Psoas muscle (tissue), 8 donors: ENCODE data around the gene KLRF1. TPM values are rescaled to one million over a fixed set of nuclear protein-coding genes. Genes with fewer than 3 reads are reported as not detected.

Experiments used
- ATAC-seq, 4 donors: fragments of 200-7000 bp; cut with Tn5 transposase; one replicate each; pipeline ENCODE4 v1.9.1; 2020; ENCODE audit warnings: moderate library complexity in 3 of 4, mild to moderate bottlenecking in 2 of 4
- DNase-seq, 2 donors: peaks; one replicate each; pipeline ENCODE4 v3.0.0-alpha.2; 2020
- H3K27ac ChIP-seq: fragments of 200-600 bp; one replicate; pipeline ENCODE4 v1.8.0; 2022
- H3K27me3 ChIP-seq, 3 donors: fragments of 200-600 bp in 1 of 3; one replicate each; pipeline versions ENCODE4 v1.6.1 to v1.8.0; 2013 to 2022; ENCODE audit warnings: low read length in 2 of 3, mild to moderate bottlenecking in 2 of 3, moderate library complexity in 1 of 3; ENCODE audit not compliant: insufficient read depth in 3 of 3
- H3K36me3 ChIP-seq, 2 donors: fragments of 200-600 bp in 1 of 2; one replicate each; pipeline versions ENCODE4 v1.6.1 to v1.8.0; 2013 to 2022; ENCODE audit warnings: low read depth in 1 of 2, mild to moderate bottlenecking in 1 of 2, moderate library complexity in 1 of 2; ENCODE audit not compliant: insufficient read depth in 1 of 2
- H3K4me1 ChIP-seq: fragments of 200-600 bp; one replicate; pipeline ENCODE4 v1.8.0; 2022
- H3K4me3 ChIP-seq: fragments of 200-600 bp; one replicate; pipeline ENCODE4 v1.8.0; 2022; ENCODE audit warnings: mild to moderate bottlenecking
- H3K9me3 ChIP-seq: fragments of 200-600 bp; one replicate; pipeline ENCODE4 v1.8.0; 2022
- CTCF ChIP-seq: fragments of 200-600 bp; IDR thresholded peaks from one replicate; pipeline ENCODE4 v1.8.0; 2022; ENCODE audit warnings: antibody characterized with exemption
- WGBS, 3 donors: extraction: QIAGEN DNeasy Blood & Tissue Kit; methylation state at CpG; one replicate each; pipeline versions ENCODE4 v1.1.6 to v1.1.7; 2013; 5-methylcytosine and 5-hydroxymethylcytosine counted together
- intact Hi-C, 2 donors: fragments of 100-400 bp; cut with DNase I; formaldehyde crosslinking; loops; one replicate each; pipeline versions ENCODE4 v1.11.0 to v1.14.2; 2022
- polyA plus RNA-seq, 3 donors: library from polyadenylated mRNA; stranded (reverse); fragments of 200-250 nt; gene quantifications; one replicate each; pipeline ENCODE4 v1.2.3, GENCODE V29; 2013
- total RNA-seq, 4 donors: library from RNA; stranded (reverse); fragmentation: NEBNext Ultra II Directional in 2 of 4; extraction: Animal tissue kit (Norgen Biotek cat#: 25700) in 2 of 4; gene quantifications; one replicate each; pipeline versions ENCODE4 v1.2.1 to v1.2.4, GENCODE V29; 2021 to 2023
- donor health status: healthy with polysubstance abuse.
- donor health status: DM: no; HTN: no; CAD: no; lungs with moderate emphysema.
- donor health status: Bipolar disorder and iron deficiency.
- donor health status: healthy.
- donor health status: DM: yes; HTN: yes; CAD: no.
- donor health status: DM: no; HTN: no; CAD: no.
- donor health status: DM: no; HTN: no; CAD: no.
- donor health status: DM: yes; HTN: yes; CAD: no.

The KLRF1 gene
- total and polyA plus RNA-seq, 7 donors = 0.09 to 0.49 (median 0.14) TPM; not detected in 3

DNA sequence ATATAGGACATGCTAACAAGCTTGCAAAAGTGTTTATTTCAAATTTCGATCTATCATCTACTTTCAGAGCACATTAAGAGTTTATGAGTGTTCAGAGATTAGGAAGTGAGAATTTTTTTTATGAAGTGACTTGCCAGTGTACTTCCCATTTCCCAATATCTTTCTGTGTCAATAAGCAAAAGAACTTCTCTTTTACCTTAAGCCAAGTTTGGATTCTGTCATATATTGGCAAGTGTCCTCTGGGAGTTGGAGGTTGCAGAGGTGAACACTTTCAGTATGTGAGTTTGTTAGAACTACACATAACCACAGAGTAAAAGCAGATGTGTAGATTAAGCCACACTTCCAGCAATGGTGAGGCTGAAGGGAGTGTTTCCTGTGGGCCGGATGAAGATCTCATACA lies 16.6 kb upstream of the KLRF1 start:
- no peaks in the 10 kb centered on the region for H3K27me3 ChIP-seq
- no peak for ATAC-seq
- H3K36me3 ChIP-seq = no peaks in the 10 kb centered on the region
- H3K27ac ChIP-seq = no peak overlapping the region
- 67 to 76% (median 76%) methylated on average over 2 of the region's 2 CpGs for WGBS, 3 donors
- intact Hi-C loops = loop anchor here (5.0 to 10.0 kb wide), 2 partner anchors 114 to 117 kb away; no protein-coding TSS in a partner anchor
- H3K4me1 ChIP-seq = peaks cover 7% of the 10 kb centered on the region
- DNase-seq = no peak
- H3K4me3 ChIP-seq = no peak overlapping the region
- TF ChIP-seq CTCF = no peak
- H3K9me3 ChIP-seq = no peaks in the 10 kb centered on the region

GRCh38 chr12:9811621-9812020 lies 15.7 kb upstream of the KLRF1 start:
- Histone ChIP-seq H3K4me3 (no peak overlapping the region), H3K36me3 (no peaks in the 10 kb centered on the region), H3K27ac (no peak overlapping the region), H3K4me1 (no peaks in the 10 kb centered on the region), H3K9me3 (no peaks in the 10 kb centered on the region), H3K27me3 (no peaks in the 10 kb centered on the region)
- intact Hi-C loops = loop anchor here (5.0 to 10.0 kb wide), 2 partner anchors 113 to 116 kb away; no protein-coding TSS in a partner anchor
- no peak for ATAC-seq
- no peak for TF ChIP-seq CTCF
- no peak for DNase-seq
- WGBS, 3 donors = 89 to 94% (median 90%) methylated on average over 5 of the region's 5 CpGs

DNA sequence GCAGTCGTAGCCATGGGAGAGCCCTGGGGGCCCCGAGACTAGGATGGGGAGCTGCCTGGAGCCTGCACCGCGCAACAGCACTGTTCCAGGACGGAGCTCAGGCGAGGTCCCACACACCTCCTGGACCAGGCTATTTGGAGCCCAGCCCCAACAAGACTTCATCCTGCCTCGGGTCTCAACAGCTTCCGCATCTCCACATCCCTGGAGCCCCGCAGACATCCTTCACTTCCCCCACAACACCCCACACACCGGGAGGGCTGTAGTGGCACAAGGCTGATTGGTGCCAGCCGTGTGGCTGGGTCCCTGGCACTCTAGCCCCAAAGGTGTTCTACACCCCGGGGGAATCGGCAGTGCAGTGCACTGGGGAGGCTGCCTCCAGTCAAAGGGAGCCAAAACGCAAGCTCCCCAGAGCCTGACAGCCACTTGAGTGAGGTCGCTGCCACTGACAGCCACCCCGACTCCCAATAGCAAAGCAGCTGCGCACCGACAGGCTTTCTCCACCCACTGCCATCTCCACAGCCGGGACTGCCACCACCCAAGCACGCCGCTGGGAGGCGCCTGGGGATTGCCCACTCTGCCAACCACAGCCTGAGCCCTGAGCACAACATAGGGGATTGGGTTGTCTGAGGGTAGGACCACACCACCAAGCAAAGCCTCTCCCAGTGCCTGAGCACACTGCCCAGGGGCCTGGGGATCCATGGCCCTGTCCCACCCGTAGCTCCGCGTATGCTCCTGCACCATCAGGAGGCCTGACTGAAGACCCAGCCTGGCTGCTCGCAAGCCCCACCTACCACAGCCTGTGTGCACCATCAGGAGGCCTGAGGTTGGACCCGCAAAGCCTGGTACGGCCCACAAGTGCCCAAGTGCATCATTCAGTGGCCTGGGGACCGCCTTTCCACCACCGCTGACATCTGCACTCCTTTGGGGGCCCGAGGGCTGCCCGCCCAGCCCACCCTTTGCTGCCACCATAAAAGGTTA lies 13.2 kb upstream of the KLRF1 start:
- WGBS, 3 donors = 52 to 54% (median 54%) methylated on average over 32 of the region's 32 CpGs
- no peaks in the 10 kb centered on the region for H3K4me1 ChIP-seq
- ATAC-seq (peak; percentile 64 to 85 (median 75)), DNase-seq (peak; percentile 74 to 84)
- TF ChIP-seq CTCF = peak; percentile 54
- no peaks in the 10 kb centered on the region for H3K9me3 ChIP-seq
- no peak overlapping the region for H3K27ac ChIP-seq
- no peaks in the 10 kb centered on the region for H3K36me3 ChIP-seq
- H3K27me3 ChIP-seq = no peaks in the 10 kb centered on the region
- peak overlapping the region; percentile 45 for H3K4me3 ChIP-seq
- intact Hi-C loops = loop anchor here (5.0 to 10.0 kb wide), 2 partner anchors 111 to 113 kb away; no protein-coding TSS in a partner anchor

- ATAC-seq = no peak
- Histone ChIP-seq H3K9me3 (no peaks in the 10 kb centered on the region), H3K36me3 (no peaks in the 10 kb centered on the region), H3K4me3 (no peak overlapping the region), H3K27me3 (no peaks in the 10 kb centered on the region), H3K27ac (no peak overlapping the region), H3K4me1 (no peaks in the 10 kb centered on the region)
- intact Hi-C loops = no loop called here
- no peak for DNase-seq
- no peak for TF ChIP-seq CTCF
- 85 to 90% (median 89%) methylated on average over 9 of the region's 9 CpGs for WGBS, 3 donors
These were observed 6.9 kb upstream of the KLRF1 start for GRCh38 chr12:9820281-9820930.
